Activated effector memory CD4-positive, alpha-beta T cell treated with Interleukin-2 at 50 U/mL for 16 hours (primary cell): ENCODE measurements around the gene PHLDB2.
A peak's percentile ranks its signal among the peaks of the same experiment; 100 is the strongest.
"Not testable (repeated sequence)": the region's sequence is repeated elsewhere in the genome, so short reads cannot be mapped to it uniquely, and the experiment has no call there.

Experiments used
- DNase-seq: peaks from one replicate; pipeline ENCODE4 v3.0.0-alpha.2; 2020

The PHLDB2 gene

GRCh38 chr3:111859061-111859973 is at the start of gene PHLDB2:
Gene PHLDB2 (plus strand): TSS chr3:111859265. CDS start chr3:111884078, 24,813 bp downstream.
- peak; percentile 48 for DNase-seq

DNA sequence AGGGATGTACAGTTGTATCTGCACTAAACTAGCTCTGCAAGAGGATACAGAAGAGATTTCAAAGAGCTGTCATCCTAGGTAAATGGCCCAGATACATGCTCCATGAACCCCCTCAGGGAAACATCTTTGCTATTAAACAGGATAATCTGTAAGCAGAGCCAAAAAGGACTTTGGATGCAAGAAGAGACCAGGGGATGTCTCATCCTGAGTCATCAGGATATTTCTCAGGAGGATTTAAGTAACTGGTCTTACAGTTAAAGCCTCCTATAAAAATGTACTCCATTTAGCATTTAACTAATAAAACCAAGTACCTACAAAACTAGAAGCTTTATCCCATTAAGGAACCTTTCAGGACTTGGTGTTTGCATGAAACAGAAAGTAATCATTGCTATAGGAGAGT is 48.2 kb upstream of the PHLDB2 start:
- DNase-seq = no peak

GRCh38 chr3:111811811-111812210 is 47.3 kb upstream of the PHLDB2 start:
- DNase-seq = no peak

DNA sequence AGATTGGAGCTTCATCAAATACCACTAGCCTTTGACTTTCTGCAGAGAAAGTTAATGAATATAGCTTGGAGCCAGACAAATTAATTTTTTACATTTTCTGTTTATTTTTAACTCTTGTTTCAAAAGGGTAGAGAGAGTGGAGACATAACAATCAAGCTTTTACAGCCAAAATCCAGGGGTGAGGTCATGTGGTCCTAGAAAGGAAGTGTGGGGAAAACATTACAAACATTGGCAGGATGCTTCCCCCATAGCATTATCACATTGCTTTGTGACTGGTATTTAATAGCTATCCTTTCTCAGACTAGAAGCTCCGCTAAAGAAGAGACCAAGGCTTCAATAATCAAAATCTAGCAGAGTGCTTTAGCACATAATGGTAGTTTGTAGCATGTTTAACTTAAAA is 46.4 kb upstream of the PHLDB2 start:
- DNase-seq = no peak

GRCh38 chr3:111813441-111813840 is 45.6 kb upstream of the PHLDB2 start:
- DNase-seq = no peak

DNA sequence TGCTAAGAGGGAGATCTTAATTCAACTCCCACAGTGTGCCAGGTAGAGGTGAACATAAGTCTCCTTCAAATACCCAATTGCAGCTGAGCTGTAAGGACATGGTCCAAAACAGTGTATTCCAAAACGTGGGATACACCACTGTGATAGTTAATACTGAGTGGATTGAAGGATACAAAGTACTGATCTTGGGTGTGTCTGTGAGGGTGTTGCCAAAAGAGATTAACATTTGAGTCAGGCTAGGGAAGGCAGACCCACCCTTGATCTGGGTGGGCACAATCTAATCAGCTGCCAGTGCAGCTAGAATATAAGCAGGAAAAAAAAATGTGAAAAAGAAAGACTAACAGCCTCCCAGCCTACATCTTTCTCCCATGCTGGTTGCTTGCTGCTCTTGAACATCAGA is 45.1 kb upstream of the PHLDB2 start:
- DNase-seq = no peak

GRCh38 chr3:111816771-111817170 is 42.3 kb upstream of the PHLDB2 start:
- DNase-seq = not testable (repeated sequence)

- no peak for DNase-seq
Observed at GRCh38 chr3:111819927-111820326, 39.1 kb upstream of the PHLDB2 start.

- no peak for DNase-seq
Observed at GRCh38 chr3:111820651-111821050, 38.4 kb upstream of the PHLDB2 start.

GRCh38 chr3:111821891-111822290 is 37.2 kb upstream of the PHLDB2 start:
- DNase-seq = no peak

DNA sequence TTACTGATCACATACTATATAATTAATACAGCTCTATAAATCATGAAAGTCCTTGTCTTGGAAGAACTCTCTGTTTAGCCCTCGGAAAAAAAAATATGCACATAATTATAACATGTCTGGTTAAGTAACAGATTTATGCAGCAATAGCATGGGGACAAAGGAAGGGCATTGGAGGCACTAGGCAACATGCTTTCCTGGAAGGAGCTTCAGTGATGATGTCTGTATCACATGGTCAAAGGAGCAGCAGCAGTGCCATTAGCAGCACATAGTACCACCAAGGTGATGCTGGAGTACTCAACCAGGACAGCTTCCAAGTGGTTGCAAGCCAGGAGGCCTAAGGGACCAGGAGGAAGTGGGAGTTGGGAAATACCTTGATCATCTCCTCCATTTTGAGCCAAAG is 36.3 kb upstream of the PHLDB2 start:
- DNase-seq = no peak

DNA sequence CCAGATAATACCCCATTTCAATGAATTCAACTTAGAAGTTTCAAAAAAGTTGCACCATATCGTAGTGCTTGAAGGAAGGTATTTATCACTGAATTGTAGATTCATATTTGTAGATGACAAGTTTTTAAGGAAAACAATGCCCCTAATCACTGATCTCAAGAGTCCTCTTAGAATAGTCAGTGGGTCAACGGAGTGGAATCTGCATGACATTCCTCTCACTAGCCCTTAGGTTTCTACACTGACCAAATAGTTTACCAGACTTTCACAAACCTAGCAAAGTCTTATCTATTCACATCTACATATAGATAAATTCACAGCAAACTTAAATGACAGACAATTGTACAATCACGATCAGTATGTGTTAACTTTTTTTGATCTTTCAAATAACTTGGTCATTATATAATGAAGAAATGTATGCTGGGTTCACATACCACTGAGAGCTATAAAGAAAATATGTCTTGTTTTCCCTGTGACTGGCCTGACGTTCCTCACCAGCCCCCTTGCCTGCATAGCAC is 35.7 kb upstream of the PHLDB2 start:
- DNase-seq = no peak

- no peak for DNase-seq
Observed at GRCh38 chr3:111824351-111824750, 34.7 kb upstream of the PHLDB2 start.

DNA sequence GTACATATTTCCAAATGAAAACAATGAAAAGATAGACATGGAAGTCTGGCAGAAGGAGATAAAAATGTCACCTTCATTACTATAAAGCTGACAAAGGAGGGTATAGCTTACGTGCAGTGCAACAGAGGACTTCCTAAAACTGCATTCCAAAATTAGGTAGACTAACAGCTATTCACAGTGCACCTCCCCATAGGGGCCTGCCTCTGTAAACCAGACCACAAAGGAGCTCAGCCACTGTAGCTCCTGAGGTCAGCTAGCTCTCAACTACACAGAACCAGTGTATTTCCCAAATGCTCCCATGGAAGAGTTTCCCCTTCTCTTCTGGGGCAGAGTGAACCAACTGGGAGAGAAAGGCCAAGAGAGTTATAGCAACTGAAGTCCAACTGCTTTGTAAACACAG is 31.2 kb upstream of the PHLDB2 start:
- DNase-seq = no peak

DNA sequence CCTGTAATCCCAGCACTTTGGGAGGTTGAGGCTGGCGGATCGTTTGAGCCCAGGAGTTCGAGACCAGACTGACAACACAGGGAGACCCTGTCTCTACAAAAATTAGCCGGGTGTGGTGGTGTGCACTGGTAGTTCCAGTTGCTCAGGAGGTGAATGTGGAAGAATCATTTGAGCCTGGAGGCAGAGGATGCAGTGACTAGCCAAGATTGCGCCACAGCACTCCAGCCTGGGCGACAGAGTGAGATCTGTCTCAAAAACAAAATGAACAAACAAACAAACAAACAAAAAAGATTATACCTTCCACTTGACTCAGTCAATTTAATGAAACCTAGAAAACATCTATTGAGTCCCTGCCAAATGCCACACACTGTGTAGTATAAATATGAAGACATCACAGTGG is 30.5 kb upstream of the PHLDB2 start:
- DNase-seq = no peak

DNA sequence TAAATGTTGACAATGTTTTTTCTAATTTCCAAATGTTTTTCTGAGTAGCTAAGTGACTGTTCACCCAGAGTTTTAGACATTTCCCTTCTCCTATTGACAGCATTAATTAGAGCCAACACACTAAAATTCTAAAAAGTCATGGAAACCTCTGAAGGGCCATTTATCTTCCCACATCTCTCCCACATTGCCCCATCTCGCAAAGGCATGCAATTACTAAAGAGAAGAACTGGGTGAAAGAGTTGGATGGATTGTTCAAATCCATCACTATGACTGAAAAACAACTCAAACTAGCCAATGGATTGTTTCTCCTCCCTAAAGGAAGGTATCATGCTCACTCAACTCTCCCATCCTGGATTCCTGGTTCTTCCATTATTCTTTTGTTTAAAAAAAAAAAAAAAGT is 30.0 kb upstream of the PHLDB2 start:
- no peak for DNase-seq

GRCh38 chr3:111831840-111832239 is 27.2 kb upstream of the PHLDB2 start:
- no peak for DNase-seq

DNA sequence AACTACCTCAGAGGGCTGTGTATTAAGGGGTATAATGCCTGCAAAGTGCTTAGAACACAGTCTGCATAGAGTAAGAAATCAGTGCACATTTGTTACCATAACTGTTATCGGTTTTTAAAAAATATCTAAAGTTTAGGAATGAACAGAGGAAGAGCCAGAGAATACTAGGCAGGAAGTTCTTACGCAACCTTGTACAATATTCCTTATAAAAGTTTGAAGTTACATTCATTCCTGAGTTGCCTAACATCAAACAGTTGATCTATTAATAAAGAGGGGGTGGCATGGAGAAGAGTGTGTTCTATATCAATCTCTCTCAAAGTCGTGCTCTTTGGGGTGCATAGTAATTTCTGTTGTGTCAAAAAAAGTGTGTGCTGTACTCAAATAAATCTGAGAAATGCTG is 22.0 kb upstream of the PHLDB2 start:
- no peak for DNase-seq

- no peak for DNase-seq
Observed at GRCh38 chr3:111838133-111838532, 20.9 kb upstream of the PHLDB2 start.

GRCh38 chr3:111846039-111846438 is 13.0 kb upstream of the PHLDB2 start:
- DNase-seq = no peak

GRCh38 chr3:111846717-111847116 is 12.3 kb upstream of the PHLDB2 start:
- DNase-seq = no peak

DNA sequence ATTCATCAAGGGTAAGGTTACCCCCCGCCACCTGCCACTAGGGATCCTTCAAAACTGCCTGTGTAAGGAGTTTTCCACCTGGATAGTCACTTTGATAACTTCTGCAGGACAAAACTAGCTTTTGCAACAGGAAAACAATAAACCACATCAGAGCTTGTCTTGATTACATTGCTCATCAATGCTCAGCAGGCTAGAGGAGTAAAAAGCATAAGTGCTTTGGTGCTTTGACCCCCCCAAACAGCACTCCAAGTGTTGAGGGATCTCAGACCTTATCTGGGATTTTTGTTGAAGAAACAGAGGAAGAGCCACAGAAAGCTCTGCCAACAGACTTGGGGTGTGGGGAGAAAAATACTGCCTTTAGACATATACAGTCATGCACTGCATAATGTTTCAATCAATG is 10.8 kb upstream of the PHLDB2 start:
- no peak for DNase-seq

- no peak for DNase-seq
Observed at GRCh38 chr3:111848778-111849177, 10.3 kb upstream of the PHLDB2 start.

GRCh38 chr3:111850537-111850936 is 8.5 kb upstream of the PHLDB2 start:
- no peak for DNase-seq

DNA sequence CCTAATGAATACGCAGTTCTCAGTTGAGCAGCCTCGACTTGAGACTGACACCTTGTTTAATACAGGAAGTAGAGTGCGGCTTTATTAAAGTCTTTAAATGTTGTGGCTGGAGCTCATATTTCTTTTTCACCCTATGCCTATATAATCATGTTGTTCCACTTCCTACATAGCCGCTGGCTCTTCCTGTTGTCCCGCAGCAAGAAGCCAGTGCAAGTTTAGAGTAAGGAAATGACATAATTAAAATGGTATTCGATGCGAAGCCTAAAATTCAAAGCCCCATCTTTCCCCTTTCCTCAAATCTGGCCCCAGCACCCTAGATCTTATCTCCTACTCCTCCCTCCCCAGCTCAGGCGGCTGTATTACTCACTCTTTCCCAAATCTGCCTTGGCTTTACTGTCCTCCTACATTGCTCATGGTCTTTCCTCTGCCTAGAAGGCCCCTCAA is 7.5 kb upstream of the PHLDB2 start:
- no peak for DNase-seq
